PC-3 (cell line): Measurements from ENCODE around the gene GUCY2D.

ENCODE experiments used
- CTCF ChIP-seq: fragments of 300-600 bp; sonication (generic); conservative IDR thresholded peaks from 2 replicates; pipeline ENCODE4 v1.5.1; 2017; ENCODE audit warnings: antibody characterized with exemption, low read depth, mild to moderate bottlenecking, low read length
- EZH2 ChIP-seq: fragments of 300-600 bp; sonication (generic); IDR thresholded peaks from one replicate; pipeline ENCODE4 v1.6.1; 2017; ENCODE audit warnings: antibody characterized with exemption, mild to moderate bottlenecking, low read length; ENCODE audit not compliant: unreplicated experiment
- EZH2phosphoT487 ChIP-seq: fragments of 300-600 bp; sonication (generic); IDR thresholded peaks from 2 replicates; pipeline ENCODE4 v1.6.1; 2018; ENCODE audit warnings: mild to moderate bottlenecking, antibody characterized with exemption, low read length, borderline replicate concordance

GRCh38 chr17:8031261-8031661, 28.8 kb downstream of the GUCY2D start:
- TF ChIP-seq CTCF (no peak), EZH2phosphoT487 (no peak), EZH2 (no peak)
